Esophagus muscularis mucosa (tissue), 4 donors: ENCODE results near the gene FSHR.

Source experiments
- EP300 ChIP-seq: sonication (generic); formaldehyde crosslinking; IDR thresholded peaks from one replicate; pipeline ENCODE4 v1.6.1; 2017; ENCODE audit warnings: antibody characterized with exemption
- POLR2A ChIP-seq: fragments of 450-650 bp; IDR thresholded peaks from one replicate; pipeline ENCODE4 v1.6.1; 2017; ENCODE audit warnings: antibody characterized with exemption, moderate library complexity, mild to moderate bottlenecking, low read depth
- POLR2AphosphoS5 ChIP-seq, 2 donors: sonication (generic); formaldehyde crosslinking; IDR thresholded peaks; one replicate each; pipeline ENCODE4 v1.6.1; 2017; ENCODE audit warnings: antibody characterized with exemption in 2 of 2
- TF ChIP-seq, protein P1 (sequence below), 3 experiments: fragments of 200-600 bp in 2 of 3; fragments of 450-650 bp in 1 of 3; sonication (generic) in 2 of 3; IDR thresholded peaks; one replicate each; pipeline ENCODE4 v1.5.1; 2017 to 2019; ENCODE audit warnings: antibody characterized with exemption in 3 of 3, mild to moderate bottlenecking in 2 of 3, moderate library complexity in 1 of 3

DNA sequence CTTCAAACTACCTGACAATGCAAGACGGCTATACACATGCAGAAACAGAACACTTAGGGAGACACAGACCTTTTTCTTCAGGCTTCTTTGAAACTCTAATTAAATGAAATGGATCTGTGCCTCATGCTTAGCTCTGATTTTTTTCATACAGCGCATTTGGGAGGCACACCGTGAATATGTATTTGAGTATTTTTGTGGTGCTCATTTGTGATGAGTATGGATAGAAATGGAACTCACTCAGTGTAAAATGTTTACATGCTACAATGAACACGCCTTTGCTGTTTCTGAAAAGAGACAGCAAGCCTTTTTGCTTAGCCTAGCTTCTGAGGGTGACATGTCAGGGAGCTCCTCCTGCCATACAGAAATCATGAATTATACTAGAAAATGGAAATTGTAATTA is 113.3 kb downstream of the FSHR start:
- TF ChIP-seq POLR2A = no peak
- TF ChIP-seq, protein P1, sequence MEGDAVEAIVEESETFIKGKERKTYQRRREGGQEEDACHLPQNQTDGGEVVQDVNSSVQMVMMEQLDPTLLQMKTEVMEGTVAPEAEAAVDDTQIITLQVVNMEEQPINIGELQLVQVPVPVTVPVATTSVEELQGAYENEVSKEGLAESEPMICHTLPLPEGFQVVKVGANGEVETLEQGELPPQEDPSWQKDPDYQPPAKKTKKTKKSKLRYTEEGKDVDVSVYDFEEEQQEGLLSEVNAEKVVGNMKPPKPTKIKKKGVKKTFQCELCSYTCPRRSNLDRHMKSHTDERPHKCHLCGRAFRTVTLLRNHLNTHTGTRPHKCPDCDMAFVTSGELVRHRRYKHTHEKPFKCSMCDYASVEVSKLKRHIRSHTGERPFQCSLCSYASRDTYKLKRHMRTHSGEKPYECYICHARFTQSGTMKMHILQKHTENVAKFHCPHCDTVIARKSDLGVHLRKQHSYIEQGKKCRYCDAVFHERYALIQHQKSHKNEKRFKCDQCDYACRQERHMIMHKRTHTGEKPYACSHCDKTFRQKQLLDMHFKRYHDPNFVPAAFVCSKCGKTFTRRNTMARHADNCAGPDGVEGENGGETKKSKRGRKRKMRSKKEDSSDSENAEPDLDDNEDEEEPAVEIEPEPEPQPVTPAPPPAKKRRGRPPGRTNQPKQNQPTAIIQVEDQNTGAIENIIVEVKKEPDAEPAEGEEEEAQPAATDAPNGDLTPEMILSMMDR (IDR thresholded peaks at IDR 0.05) = no peak
- TF ChIP-seq EP300 = no peak
- TF ChIP-seq POLR2AphosphoS5 (IDR thresholded peaks at IDR 0.05) = no peak
